GM19455 (cell line): ENCODE data around the gene PPP1R10.
A peak's percentile ranks its signal among the peaks of the same experiment; 100 is the strongest.
"Not testable (repeated sequence)": the region's sequence is repeated elsewhere in the genome, so short reads cannot be mapped to it uniquely, and the experiment has no call there.

ENCODE experiments used
- ATAC-seq: cut with Tn5 transposase; IDR thresholded peaks from one replicate; pipeline ENCODE4 v1.9.1; 2021; ENCODE audit not compliant: unreplicated experiment

PPP1R10 gene

GRCh38 chr6:30616811-30617564, at the start of gene PPP1R10:
Gene PPP1R10, minus strand, starts transcription at chr6:30617243. Its CDS starts 7,299 bp downstream, at chr6:30609944.
- peak; percentile 58 for ATAC-seq

DNA sequence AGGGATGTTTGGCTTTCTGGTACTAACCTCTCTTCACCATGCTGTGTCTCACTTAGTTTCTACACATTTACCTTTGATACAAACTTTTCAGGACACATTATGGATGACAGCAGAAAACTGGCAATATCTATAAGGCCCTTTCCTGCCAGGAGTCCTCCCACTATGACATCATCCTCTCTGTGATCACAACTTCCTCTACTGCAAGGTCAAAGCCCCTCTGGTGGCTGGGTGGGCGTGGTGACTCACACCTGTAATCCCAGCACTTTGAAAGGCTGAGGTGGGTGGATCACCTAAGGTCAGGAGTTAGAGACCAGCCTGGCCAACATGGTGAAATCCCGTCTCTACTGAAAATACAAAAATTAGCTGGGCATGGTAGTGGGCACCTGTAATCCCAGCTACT, 49.3 kb upstream of the PPP1R10 start:
- not testable (repeated sequence) for ATAC-seq

- no peak for ATAC-seq
Observed at GRCh38 chr6:30664994-30665767, 48.1 kb upstream of the PPP1R10 start.

- not testable (repeated sequence) for ATAC-seq
Observed at GRCh38 chr6:30657922-30658321, 40.9 kb upstream of the PPP1R10 start.

DNA sequence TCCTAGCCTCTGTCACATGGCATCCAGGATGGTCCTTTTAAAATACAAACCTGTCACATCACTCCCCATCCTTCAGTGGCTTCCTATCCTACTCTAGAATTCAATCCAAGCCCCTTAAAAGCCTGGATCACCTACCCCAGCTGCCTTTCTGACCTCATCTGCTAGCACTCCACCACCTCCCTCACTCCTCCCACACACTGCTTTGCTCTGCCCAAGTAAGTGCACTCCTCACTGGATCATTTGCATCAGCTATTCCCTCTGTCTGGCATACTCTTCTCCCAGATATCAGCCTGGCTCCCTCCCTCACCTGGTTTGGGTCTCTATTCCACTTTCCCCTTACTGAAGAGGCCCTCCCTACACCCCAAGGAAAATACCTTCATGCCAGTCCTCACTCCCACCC, 40.4 kb upstream of the PPP1R10 start:
- no peak for ATAC-seq

DNA sequence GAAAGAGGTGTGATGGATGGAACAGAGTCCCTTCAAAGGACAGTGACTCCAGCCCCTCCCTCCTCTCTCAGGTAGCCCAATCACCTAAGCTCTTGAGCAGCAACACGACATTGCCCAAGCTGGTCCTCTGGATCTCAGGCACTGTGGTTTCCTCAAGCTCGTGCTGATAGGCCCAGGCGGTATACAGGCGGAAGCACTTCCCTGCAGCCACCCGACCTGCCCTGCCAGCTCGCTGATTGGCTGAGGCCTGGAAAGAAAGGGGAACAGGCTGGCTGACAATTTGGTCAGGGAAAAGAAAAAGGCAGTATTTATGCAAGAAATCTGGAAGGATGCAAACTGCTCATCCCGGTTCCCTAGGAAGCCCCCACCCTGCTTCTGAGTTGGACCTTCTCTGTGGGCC, 39.5 kb upstream of the PPP1R10 start:
- ATAC-seq = no peak

GRCh38 chr6:30655743-30656094, 38.7 kb upstream of the PPP1R10 start:
- ATAC-seq = no peak

- no peak for ATAC-seq
Observed at GRCh38 chr6:30654798-30655742, 38.0 kb upstream of the PPP1R10 start.

DNA sequence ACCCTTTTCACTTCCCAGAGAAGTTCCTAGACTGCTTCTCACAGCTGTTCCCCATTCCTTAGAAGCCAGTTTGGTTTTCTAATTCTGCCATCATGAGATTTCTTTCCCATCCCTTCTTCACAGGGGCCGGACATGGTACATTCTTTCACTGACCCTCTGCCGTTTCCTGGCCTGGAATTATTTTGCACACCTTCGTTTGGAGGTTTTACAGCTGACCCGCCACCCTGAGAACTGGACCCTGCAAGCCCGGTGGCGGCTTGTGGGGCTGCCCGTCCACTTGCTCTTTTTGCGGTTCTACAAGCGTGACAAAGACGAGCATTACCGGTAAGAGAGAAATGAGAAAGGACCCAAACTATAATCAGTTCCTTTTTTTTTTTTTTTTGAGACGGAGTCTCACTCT, 34.1 kb upstream of the PPP1R10 start:
- no peak for ATAC-seq

GRCh38 chr6:30647242-30648116, 30.4 kb upstream of the PPP1R10 start:
- ATAC-seq = peak; percentile 72

- ATAC-seq = peak; percentile 53
Observed at GRCh38 chr6:30646450-30647241, 29.6 kb upstream of the PPP1R10 start, which contains the start of gene C6orf136. Gene C6orf136, plus strand, starts transcription at chr6:30647133. Its CDS starts 99 bp downstream, at chr6:30647232.

DNA sequence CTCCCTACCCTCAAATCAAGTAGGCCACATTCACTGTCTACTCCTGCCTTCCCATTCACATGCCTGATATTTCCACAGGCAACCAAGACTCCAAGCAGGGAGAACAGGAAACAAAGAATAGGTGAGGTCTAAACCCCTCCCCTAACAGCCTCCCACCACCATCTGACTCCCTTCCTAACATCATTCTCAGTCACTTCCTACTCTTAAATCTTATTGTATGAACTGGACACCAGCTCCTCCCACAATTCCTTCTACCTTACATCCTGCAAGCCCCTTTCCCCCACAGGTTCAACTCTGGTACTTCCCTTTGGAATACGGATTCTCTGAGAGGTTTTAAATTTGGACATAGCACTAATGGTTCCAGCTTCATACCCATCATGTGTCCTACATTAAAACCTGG, 28.9 kb upstream of the PPP1R10 start:
- ATAC-seq = no peak

DNA sequence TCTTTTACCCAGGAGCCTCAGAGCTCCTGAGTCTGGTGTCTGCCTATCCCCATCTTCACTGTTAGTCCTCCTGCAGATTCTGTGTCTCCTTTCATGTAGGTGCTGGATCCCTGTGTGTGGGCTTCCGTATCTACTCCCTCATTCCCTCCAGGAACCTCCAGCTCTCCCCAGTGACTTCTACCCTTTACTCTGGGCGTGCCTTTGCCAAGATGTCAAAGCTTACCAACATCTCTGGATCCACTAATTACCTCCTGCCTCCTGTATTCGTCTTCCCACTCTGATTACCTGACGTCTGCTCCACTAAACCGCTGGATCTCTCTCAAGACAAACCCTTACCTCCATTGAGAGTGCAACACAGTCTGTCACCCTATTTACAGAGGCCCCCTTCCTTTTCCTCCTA, 27.7 kb upstream of the PPP1R10 start:
- no peak for ATAC-seq

GRCh38 chr6:30643656-30644055, 26.6 kb upstream of the PPP1R10 start:
- no peak for ATAC-seq

DNA sequence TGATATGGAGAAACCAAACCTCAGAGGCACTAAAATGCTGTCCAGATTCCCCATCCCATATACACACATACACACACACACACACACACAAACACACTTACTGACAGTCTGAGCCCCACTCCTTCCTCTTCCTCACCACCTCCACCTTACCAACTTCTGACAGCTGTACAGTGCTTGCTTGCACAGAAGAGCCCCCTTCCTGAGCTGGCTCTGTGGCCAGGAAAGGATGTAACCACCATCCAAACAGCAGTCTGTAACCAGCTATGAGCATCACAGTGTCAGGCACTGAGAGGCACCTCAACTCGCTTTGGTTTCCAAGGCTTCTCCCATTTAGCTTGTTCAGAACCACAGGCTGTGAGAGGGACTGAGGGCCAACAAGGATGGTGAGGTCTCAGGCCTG, 24.0 kb upstream of the PPP1R10 start:
- no peak for ATAC-seq

GRCh38 chr6:30640481-30640880, 23.4 kb upstream of the PPP1R10 start:
- ATAC-seq = no peak

- no peak for ATAC-seq
Observed at GRCh38 chr6:30635834-30636233, 18.8 kb upstream of the PPP1R10 start.

DNA sequence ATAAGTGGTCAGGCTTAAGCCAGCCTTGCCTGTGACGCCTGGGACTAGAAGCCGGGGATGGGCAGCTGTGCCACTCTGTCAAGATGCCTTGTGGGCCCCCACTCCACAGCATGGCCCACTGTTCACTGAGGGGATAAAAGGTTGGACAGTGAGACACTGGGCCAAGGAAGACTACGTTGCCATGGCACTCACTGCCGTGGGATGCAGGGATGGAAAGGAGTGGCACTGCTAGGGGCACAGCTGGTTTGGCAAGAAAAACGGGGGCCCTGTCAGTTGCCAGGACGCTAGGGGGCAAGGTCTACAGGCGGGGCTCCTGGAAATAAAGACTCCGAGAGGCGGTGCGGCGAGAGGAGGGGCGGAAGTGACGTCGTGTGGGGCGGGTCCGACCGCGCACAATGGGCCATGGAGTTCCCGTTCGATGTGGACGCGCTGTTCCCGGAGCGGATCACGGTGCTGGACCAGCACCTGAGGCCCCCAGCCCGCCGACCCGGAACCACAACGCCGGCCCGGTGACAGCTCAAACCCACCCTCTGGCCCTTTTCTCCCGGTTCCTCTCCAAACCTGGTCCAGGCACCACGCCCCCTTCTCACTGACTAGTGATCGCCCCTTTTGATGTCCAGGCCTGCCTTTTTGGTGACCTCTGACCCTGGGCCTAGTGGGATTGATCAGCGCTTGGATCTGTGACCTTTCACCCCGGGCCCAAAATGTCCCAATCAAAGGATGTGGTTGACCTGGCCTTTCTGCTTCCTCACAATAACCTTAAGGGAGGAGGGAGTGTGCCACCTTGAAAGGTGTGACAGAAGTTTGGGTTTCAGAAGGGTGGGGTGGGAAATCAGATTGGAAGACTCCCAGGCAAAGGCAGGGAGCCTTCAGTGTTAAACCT, 9.7 kb upstream of the PPP1R10 start, which contains the start of gene ATAT1:
Gene ATAT1, plus strand, starts transcription at position 391 of the 883 bp plus-strand sequence.
- ATAC-seq = peak; percentile 86
